Midbrain (tissue), 1 donor: Measurements from ENCODE around the gene UBR3.
"Not testable (repeated sequence)": the region's sequence is repeated elsewhere in the genome, so short reads cannot be mapped to it uniquely, and the experiment has no call there.

Source experiments
- DNase-seq: peaks from one replicate; lab custom pipeline; 2025; lab: John Stamatoyannopoulos, UW

UBR3 gene

GRCh38 chr2:169827272-169828140 is at the start of gene UBR3:
UBR3 (plus strand) TSS chr2:169827454; CDS start chr2:169827508, 54 bp downstream.
- DNase-seq: peak; percentile 90

- DNase-seq: no peak
Observed at GRCh38 chr2:169778446-169778845, 48.8 kb upstream of the UBR3 start.

- no peak for DNase-seq
Observed at GRCh38 chr2:169781249-169782013, 45.8 kb upstream of the UBR3 start.

GRCh38 chr2:169782513-169782912 is 44.7 kb upstream of the UBR3 start:
- no peak for DNase-seq

- DNase-seq: no peak
Observed at GRCh38 chr2:169790581-169790980, 36.7 kb upstream of the UBR3 start.

DNA sequence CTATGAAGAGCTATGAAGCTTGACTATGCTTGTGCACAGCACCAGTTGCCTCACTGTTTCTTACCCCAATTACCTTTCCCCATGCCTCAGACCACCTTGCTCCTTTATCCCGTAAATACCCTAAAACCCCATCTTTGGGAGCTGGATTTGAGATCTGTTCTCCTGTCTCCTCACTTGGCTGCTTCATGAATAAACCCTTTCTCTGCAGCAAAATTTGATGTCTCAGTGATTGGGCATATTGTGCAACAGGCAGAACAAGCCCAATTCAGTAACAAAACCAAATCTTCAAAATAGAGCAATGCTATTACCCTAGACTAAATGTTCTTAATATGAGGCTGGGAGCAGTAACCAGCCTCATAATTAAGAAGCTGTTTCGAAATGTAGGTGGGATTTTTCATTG is 32.1 kb upstream of the UBR3 start:
- DNase-seq: no peak

DNA sequence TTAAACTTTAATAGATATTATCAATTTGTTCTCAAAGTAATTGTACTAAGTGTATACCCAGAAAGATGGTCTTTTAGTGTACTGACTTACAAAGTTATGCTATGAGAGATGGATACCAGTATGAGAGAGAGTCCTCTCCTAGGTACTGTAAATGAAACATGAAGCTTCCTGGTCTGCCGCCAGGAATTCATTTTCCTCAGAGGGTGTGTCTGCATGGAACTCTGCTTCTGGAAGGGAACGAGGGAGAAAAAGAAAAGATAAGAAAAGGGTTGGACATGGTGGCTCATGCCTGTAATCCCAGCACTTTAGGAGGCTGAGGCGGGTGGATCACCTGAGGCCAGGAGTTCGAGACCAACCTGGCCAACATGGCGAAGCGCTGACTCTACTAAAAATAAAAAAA is 30.8 kb upstream of the UBR3 start:
- no peak for DNase-seq

- no peak for DNase-seq
Observed at GRCh38 chr2:169797601-169798000, 29.7 kb upstream of the UBR3 start.

GRCh38 chr2:169798397-169798717 is 28.9 kb upstream of the UBR3 start:
- DNase-seq: no peak

- DNase-seq: peak; percentile 90
Observed at GRCh38 chr2:169798718-169799592, 28.3 kb upstream of the UBR3 start, which contains the start of gene SSB. SSB (plus strand) TSS chr2:169798871; CDS start chr2:169800961, 2,090 bp downstream.

- no peak for DNase-seq
Observed at GRCh38 chr2:169803480-169803879, 23.8 kb upstream of the UBR3 start.

DNA sequence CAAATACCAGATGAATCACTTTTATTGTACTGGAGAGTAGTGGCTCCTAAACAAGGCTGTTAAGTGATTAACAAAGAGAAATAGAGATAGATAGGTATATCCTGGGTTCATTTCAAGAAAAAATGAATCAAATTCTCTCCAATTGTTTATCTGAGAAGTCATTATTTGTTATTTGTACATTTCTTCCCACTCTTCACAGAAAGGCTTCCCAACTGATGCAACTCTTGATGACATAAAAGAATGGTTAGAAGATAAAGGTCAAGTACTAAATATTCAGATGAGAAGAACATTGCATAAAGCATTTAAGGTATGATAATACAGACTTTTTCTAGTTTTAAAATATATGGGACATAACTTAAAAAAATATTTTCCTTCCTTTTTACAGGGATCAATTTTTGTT is 20.7 kb upstream of the UBR3 start:
- DNase-seq: no peak

GRCh38 chr2:169808221-169808620 is 19.0 kb upstream of the UBR3 start:
- DNase-seq: no peak

DNA sequence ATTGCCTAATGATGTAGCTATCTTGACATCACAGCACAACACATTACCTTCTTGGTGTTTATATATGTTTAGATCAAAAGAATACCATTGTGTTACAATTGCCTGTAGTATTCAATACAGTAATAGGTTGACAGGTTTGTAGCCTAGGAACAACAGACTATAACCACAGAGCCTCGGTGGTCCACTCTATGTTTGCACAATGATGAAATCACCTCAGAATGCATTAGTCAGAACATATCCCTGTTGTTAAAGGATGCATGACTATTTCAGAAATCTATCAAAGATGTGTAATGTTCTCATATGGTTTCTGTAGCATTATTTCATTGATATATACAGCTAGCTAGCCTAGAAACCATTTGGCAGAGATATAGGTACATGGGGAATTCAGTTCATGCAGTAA is 11.4 kb upstream of the UBR3 start:
- no peak for DNase-seq

DNA sequence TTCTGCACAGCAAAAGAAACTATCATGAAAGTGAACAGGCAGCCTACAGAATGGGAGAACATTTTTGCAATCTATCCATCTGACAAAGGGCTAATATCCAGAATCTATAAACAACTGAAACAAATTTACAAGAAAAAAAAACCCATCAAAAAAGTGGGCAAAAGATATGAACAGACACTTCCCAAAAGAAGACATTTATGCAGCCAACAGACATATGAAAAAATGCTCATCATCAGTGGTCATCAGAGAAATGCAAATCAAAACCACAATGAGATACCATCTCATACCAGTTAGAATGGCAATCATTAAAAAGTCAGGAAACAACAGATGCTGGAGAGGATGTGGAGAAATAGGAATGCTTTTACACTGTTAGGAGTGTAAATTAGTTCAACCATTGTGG is 10.3 kb upstream of the UBR3 start:
- not testable (repeated sequence) for DNase-seq

- not testable (repeated sequence) for DNase-seq
Observed at GRCh38 chr2:169817369-169817768, 9.9 kb upstream of the UBR3 start.

DNA sequence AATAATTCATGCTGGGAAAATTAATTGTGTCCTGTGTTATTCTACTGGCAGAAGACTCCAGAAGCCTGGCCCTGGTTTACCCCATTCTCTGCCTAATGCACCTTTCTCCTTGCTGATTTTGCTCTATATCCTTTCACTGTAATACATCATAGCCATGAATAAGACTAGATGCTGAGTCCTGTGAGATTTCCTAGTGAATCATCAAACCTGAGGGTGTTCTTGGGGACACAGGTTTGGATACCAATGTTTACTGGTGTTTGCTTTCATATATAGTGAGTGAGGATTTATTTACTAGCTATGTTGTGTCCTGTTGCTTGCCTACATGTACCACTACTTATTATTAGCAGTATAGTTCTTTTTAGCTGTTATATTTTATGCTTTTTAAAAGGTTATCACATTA is 9.0 kb upstream of the UBR3 start:
- DNase-seq: no peak

GRCh38 chr2:169819106-169819505 is 8.1 kb upstream of the UBR3 start:
- DNase-seq: no peak

DNA sequence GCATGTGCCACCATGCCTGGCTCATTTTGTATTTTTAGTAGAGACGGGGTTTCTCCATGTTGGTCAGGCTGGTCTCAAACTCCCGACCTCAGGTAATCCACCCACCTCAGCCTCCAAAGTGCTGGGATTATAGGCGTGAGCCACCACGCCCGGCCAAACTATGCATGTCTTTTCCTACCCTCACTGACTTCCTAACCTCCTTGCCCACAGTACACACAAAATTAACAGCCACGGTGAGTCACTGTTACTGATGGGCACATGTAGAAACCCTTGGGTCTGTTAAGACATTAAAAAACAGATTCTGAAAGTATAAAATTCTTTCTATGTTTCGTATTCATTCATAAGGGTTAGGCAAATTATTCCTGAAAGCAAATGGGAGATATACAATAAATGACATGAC is 7.2 kb upstream of the UBR3 start:
- not testable (repeated sequence) for DNase-seq

- DNase-seq: no peak
Observed at GRCh38 chr2:169822036-169822435, 5.2 kb upstream of the UBR3 start.

GRCh38 chr2:169822785-169823392 is 4.4 kb upstream of the UBR3 start:
- DNase-seq: no peak

DNA sequence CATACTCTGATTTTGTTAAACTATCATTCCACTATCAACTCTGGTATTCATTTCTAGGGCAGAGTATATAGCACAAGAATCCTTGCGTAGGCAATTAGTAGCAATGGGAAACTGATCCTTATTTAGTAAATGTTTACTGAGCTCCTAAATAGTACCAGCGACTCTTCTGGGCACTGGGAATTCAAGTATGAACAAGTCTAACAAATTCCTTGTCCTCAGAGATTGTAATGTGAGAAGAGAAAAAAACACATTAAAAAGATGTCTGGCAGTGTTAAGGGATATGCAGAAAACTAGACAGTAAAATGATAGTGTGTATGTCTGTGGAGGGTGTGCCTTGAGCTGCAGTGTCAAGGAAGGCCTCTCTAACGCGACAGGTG is 3.3 kb upstream of the UBR3 start:
- DNase-seq: no peak
